Tibial nerve (tissue), 4 donors: ENCODE results near the gene KRTAP5-4. TPM values are rescaled to one million over a fixed set of nuclear protein-coding genes. Genes with fewer than 3 reads are reported as not detected.
"Not testable (repeated sequence)": the region's sequence is repeated elsewhere in the genome, so short reads cannot be mapped to it uniquely, and the experiment has no call there.

Experiments used
- DNase-seq, 2 donors: peaks; one replicate each; pipeline ENCODE4 v3.0.0-alpha.2; 2019; ENCODE audit warnings: low spot score in 2 of 2
- H3K27ac ChIP-seq, 4 donors: fragments of 200-600 bp; sonication (generic) in 3 of 4; one replicate each; pipeline ENCODE4 v1.5.1; 2017 to 2019; ENCODE audit warnings: mild to moderate bottlenecking in 1 of 4
- H3K27me3 ChIP-seq, 2 donors: fragments of 200-600 bp; sonication (generic) in 1 of 2; one replicate each; pipeline versions ENCODE4 v1.5.1 to v1.6.0; 2017 to 2019
- H3K36me3 ChIP-seq, 3 donors: fragments of 200-600 bp; sonication (generic); one replicate each; pipeline ENCODE4 v1.5.1; 2018 to 2019
- H3K4me1 ChIP-seq, 4 donors: fragments of 200-600 bp; sonication (generic) in 3 of 4; one replicate each; pipeline ENCODE4 v1.5.1; 2017 to 2019
- H3K4me3 ChIP-seq, 4 donors: fragments of 200-600 bp; sonication (generic) in 3 of 4; one replicate each; pipeline ENCODE4 v1.5.1; 2017 to 2019; ENCODE audit warnings: mild to moderate bottlenecking in 1 of 4, moderate library complexity in 1 of 4
- H3K9me3 ChIP-seq, 4 donors: fragments of 200-600 bp; sonication (generic) in 3 of 4; one replicate each; pipeline ENCODE4 v1.5.1; 2017 to 2019
- EP300 ChIP-seq, 2 donors: sonication (generic); formaldehyde crosslinking; IDR thresholded peaks; one replicate each; pipeline ENCODE4 v1.6.1; 2017; ENCODE audit warnings: antibody characterized with exemption in 2 of 2, mild to moderate bottlenecking in 1 of 2
- POLR2A ChIP-seq, 2 donors: fragments of 450-650 bp; IDR thresholded peaks; one replicate each; pipeline ENCODE4 v1.6.1; 2017; ENCODE audit warnings: antibody characterized with exemption in 2 of 2, mild to moderate bottlenecking in 2 of 2, moderate library complexity in 2 of 2
- WGBS, 2 donors: methylation state at CpG; one replicate each; pipeline ENCODE4 v1.1.5; 2018; 5-methylcytosine and 5-hydroxymethylcytosine counted together
- total RNA-seq, 4 donors: library from RNA; depleted of rRNA; stranded (reverse); fragments of >200 nt; gene quantifications; one replicate each; pipeline ENCODE4 v1.1.0, GENCODE V29; 2016
- TF ChIP-seq, protein P1 (sequence below), 5 experiments: fragments of 200-600 bp in 3 of 5; fragments of 450-650 bp in 2 of 5; sonication (generic) in 3 of 5; IDR thresholded peaks; one replicate each; pipeline ENCODE4 v1.5.1; 2016 to 2019; ENCODE audit warnings: antibody characterized with exemption in 5 of 5, mild to moderate bottlenecking in 3 of 5, moderate library complexity in 2 of 5

Gene KRTAP5-4
- total RNA-seq, 4 donors from 2014 or later, result not detected

DNA sequence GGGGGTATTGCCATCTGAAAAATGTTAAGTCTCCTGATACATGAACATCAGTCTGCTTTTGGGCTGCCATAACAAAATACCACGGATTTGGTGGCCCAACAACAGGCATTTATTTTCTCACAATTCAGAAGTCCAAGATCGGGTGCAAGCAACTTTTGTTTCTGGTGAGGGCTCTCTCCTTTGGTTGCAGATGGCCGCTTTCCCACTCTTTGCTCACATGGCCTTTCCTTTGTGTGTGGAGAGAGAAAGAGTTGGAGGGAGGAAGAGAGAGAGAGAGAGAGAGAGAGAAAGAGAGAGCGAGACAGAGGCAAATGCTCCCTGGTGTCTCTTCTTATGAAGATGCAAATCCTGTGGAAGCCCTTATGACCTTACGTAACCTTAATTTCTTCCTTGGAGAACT is 21.3 kb downstream of the KRTAP5-4 start:
- no peaks in the 10 kb centered on the region for H3K9me3 ChIP-seq
- 67 to 68% methylated on average over 5 of the region's 5 CpGs for WGBS, 2 donors
- H3K4me3 ChIP-seq, result no peak overlapping the region
- H3K36me3 ChIP-seq, result no peaks in the 10 kb centered on the region
- no peak overlapping the region for H3K27ac ChIP-seq
- DNase-seq, result no peak
- TF ChIP-seq EP300 (IDR thresholded peaks at IDR 0.05), result no peak
- no peak for TF ChIP-seq POLR2A (IDR thresholded peaks at IDR 0.05)
- TF ChIP-seq, protein P1, sequence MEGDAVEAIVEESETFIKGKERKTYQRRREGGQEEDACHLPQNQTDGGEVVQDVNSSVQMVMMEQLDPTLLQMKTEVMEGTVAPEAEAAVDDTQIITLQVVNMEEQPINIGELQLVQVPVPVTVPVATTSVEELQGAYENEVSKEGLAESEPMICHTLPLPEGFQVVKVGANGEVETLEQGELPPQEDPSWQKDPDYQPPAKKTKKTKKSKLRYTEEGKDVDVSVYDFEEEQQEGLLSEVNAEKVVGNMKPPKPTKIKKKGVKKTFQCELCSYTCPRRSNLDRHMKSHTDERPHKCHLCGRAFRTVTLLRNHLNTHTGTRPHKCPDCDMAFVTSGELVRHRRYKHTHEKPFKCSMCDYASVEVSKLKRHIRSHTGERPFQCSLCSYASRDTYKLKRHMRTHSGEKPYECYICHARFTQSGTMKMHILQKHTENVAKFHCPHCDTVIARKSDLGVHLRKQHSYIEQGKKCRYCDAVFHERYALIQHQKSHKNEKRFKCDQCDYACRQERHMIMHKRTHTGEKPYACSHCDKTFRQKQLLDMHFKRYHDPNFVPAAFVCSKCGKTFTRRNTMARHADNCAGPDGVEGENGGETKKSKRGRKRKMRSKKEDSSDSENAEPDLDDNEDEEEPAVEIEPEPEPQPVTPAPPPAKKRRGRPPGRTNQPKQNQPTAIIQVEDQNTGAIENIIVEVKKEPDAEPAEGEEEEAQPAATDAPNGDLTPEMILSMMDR (IDR thresholded peaks at IDR 0.05), result no peak
- peaks cover 0 to 13% of the 10 kb centered on the region in 2 donors for H3K27me3 ChIP-seq
- H3K4me1 ChIP-seq, result no peaks in the 10 kb centered on the region

DNA sequence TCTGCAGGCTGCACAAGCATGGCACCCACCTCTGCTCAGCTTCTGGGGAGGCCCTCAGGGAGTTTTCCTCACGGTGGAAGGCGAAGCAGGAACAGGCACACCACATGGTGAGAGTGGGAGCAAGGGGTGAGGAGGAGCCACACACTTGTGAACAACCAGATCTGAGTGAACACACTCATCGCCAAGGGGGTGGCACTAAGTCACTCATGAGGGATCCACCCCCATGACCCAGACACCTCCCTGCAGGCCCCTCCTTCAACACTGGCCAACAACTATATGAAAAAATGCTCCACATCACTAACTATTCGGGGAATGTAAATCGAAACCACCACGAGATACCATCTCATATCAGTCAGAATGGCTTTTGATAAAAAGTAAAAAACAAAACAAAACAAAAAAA is 23.1 kb downstream of the KRTAP5-4 start:
- H3K9me3 ChIP-seq, result no peaks in the 10 kb centered on the region

DNA sequence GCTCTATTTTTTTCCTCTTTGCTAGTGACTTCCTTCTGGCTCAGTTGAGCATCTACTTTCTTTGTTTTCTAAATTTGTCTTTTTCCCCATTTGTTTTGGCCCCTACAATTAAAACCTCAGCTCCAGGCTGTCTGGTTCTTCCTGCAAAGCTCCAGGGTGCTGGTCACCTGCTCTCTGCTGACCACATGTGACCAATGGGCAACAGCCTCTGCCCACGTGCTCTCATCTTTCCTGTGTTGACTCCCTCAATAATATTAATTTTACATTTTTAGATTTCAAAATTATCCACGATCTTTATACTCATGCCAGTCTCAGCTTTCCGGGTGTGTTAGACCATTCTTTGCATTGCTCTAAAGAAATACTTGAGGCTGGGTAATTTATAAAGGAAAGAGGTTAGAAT is 23.5 kb downstream of the KRTAP5-4 start:
- WGBS, 2 donors, result 79 to 90% methylated on average over 3 of the region's 3 CpGs
- not testable (repeated sequence) for H3K9me3 ChIP-seq, DNase-seq, H3K4me1 ChIP-seq, H3K4me3 ChIP-seq, H3K36me3 ChIP-seq, H3K27ac ChIP-seq
- peaks cover 0 to 19% of the 10 kb centered on the region in 2 donors for H3K27me3 ChIP-seq

More for the DNA sequence above, 23.1 kb downstream of the KRTAP5-4 start:
- H3K4me1 ChIP-seq, result no peaks in the 10 kb centered on the region
- no peak overlapping the region for H3K4me3 ChIP-seq
- 59 to 68% methylated on average over 5 to 6 of the region's 6 CpGs for WGBS, 2 donors
- no peaks in the 10 kb centered on the region for H3K36me3 ChIP-seq
- TF ChIP-seq EP300 (IDR thresholded peaks at IDR 0.05) (no peak), POLR2A (IDR thresholded peaks at IDR 0.05) (no peak)
- TF ChIP-seq, protein P1 (IDR thresholded peaks at IDR 0.05), result no peak
- DNase-seq, result no peak
- H3K27ac ChIP-seq, result no peak overlapping the region
- peaks cover 0 to 15% of the 10 kb centered on the region in 2 donors for H3K27me3 ChIP-seq

DNA sequence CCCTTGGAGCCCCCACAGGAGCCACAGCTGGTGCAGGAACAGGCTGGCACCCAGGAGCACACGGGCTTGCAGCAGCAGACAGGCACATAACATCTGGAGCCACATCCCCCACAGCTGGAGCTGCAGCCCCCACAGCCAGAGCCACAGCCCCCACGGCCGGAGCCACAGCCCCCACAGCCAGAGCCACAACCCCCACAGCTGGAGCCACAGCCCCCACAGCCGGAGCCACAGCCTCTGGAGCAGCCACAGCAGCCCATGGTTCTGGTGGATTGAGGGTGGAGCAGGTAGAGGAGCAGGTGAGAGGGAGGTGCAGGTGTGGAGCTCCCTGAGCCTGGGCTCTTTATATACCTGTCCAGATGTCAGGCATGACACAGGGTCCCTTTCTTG is 24.0 kb downstream of the KRTAP5-4 start, which contains the start of gene KRTAP5-2:
TSS of gene KRTAP5-2 (minus strand) at position 301 of the 387 bp plus-strand sequence. CDS start at position 257, 44 bp downstream.
- TF ChIP-seq EP300 (IDR thresholded peaks at IDR 0.05) (no peak), POLR2A (IDR thresholded peaks at IDR 0.05) (no peak)
- TF ChIP-seq, protein P1 (IDR thresholded peaks at IDR 0.05), result no peak
- 70% methylated on average over 1 of the region's 4 CpGs; no CpG with 5 or more reads in 1 of the 2 donors for WGBS, 2 donors
- no peaks in the 10 kb centered on the region for H3K36me3 ChIP-seq

DNA sequence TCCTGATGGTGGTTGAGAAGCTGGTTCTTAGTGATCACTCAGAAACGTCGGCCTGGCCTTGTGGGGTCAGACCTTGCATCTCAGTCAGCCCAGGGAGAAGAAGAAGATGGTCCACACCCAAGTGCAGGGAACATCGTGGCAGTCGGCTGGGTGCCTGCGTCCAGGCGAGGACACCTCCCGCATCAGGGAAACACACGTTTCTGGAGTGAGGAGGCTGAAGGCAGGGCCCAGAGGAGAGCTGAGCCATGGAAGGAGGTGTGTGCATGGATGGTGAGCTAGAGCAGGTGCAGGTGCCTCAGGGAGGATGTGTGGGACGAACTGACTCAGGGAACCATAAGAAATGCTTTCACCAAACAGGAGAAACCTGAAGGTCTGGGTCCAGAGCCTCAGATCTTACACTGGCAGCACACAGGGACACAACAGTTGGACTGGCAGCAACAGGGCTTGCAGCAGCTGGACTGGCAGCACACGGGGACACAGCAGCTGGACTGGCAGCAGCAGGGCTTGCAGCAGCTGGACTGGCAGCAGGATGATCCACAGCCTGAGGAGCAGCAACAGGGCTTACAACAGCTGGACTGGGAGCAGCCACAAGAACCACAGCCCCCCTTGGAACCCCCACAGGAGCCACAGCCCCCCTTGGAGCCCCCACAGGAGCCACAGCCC is 24.5 kb downstream of the KRTAP5-4 start:
- no peak for TF ChIP-seq POLR2A (IDR thresholded peaks at IDR 0.05)
- no peak for DNase-seq
- H3K27me3 ChIP-seq, result peaks cover 0 to 25% of the 10 kb centered on the region in 2 donors
- H3K36me3 ChIP-seq, result no peaks in the 10 kb centered on the region
- no peak overlapping the region for H3K27ac ChIP-seq
- 82 to 86% methylated on average over 10 of the region's 10 CpGs for WGBS, 2 donors
- H3K9me3 ChIP-seq, result no peaks in the 10 kb centered on the region
- no peaks in the 10 kb centered on the region for H3K4me1 ChIP-seq
- H3K4me3 ChIP-seq, result no peak overlapping the region

More for the DNA sequence above, 24.0 kb downstream of the KRTAP5-4 start, which contains the start of gene KRTAP5-2:
- H3K27ac ChIP-seq, result no peak within 1 kb of the TSS
- no peak within 1 kb of the TSS for H3K4me3 ChIP-seq
- DNase-seq, result no peak
- H3K9me3 ChIP-seq, result no peaks in the 10 kb centered on the region
- H3K27me3 ChIP-seq, result peaks cover 0 to 22% of the 10 kb centered on the region in 2 donors
- no peaks in the 10 kb centered on the region for H3K4me1 ChIP-seq

DNA sequence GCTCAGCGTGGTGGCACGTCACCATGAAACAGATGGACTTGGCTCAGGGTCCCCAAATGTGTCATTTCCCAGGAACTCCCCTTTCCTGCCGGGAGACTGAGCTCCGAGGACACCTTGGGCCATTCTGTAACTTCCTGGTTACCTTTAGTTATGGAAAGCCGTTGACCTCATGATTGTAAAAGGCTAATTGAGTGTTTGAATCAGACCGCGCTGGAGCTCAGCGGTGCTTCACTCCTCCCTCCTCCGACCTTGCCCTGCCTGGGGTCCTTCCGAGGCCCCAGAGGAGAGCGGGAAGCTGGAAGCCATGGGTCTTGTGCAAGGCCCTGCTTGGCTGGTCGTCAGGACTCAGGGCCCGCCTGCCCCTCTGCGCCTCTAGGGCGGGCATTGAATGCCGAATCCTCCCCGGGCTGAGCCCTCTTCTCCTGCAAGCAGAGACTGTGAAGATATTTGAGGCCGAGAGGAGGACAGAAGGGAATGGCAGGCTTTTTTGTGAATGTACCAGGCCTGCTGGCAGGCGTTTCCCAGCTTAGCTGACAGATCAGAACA is 25.3 kb downstream of the KRTAP5-4 start:
- not testable (repeated sequence) for H3K4me1 ChIP-seq, DNase-seq, H3K27ac ChIP-seq, H3K4me3 ChIP-seq, H3K9me3 ChIP-seq, H3K36me3 ChIP-seq
- WGBS, 2 donors, result 50 to 65% methylated on average over 18 to 19 of the region's 19 CpGs
- peaks cover 0 to 26% of the 10 kb centered on the region in 2 donors for H3K27me3 ChIP-seq

DNA sequence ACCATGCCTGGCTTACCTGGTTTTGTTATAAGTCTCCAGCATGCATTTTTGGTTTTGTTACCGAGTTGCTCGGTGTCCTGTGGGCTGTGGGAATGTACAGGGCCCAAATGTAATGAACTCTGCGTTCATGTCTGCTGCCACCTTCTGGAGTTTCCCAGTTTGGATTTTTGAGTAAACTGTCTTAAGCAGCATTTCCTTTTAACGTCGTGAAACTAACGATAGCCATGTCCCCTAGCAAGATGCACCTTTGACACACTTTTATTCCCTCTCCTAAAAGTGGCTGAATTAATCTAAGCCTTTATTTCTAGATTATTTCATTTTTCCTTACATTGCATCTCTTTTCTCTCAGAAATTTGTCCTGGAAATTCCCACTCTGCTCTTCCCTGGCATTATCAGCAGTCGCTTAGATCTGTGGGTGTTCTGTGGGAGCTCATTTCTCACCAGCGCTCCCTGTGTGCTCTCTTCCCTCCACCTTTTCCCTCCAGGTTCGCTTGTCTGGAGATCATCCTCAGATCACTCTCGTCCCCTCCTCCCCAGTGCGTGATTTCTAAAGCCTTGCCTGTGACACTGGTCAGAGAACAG is 25.9 kb downstream of the KRTAP5-4 start:
- DNase-seq, H3K4me3 ChIP-seq, H3K36me3 ChIP-seq, H3K4me1 ChIP-seq, H3K27ac ChIP-seq, H3K9me3 ChIP-seq: not testable (repeated sequence)
- H3K27me3 ChIP-seq, result peaks cover 0 to 26% of the 10 kb centered on the region in 2 donors
- 50 to 52% methylated on average over 11 of the region's 11 CpGs for WGBS, 2 donors
